Subcutaneous adipose tissue (tissue), 4 donors: ENCODE measurements around the gene CNTNAP2. TPM values are rescaled to one million over a fixed set of nuclear protein-coding genes. Genes with fewer than 3 reads are reported as not detected.

Experiments used
- CTCF ChIP-seq: fragments of 450-650 bp; IDR thresholded peaks from one replicate; pipeline ENCODE4 v1.5.1; 2016; ENCODE audit warnings: low read depth, mild to moderate bottlenecking, control low read depth, antibody characterized with exemption, moderate library complexity
- total RNA-seq, 4 donors: library from RNA; depleted of rRNA; stranded (reverse); fragments of >200 nt; gene quantifications; one replicate each; pipeline ENCODE4 v1.1.0, GENCODE V29; 2016

Gene CNTNAP2
- total RNA-seq, 4 donors from 2014 or later = not detected

GRCh38 chr7:148340438-148341280 lies 2224.1 kb downstream of the CNTNAP2 start:
- TF ChIP-seq CTCF = no peak

DNA sequence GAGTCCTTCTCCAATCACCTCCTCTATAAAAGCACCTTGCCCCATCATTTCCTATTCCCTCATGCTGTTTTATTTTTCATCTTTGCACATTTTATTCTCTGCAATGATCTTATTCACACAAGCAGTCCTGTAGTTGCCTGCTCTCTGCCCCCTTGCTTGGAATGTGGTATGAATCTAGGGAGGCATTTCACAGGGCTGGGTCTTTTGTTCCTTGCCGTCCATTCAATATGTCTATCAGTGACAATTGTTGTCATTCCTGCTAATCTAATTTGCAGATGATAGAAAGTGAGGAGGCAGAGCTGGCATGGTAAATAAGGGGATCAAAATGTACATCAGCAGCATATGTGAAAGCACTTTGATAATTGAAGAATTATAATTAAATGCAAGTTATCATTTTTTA lies 2227.8 kb downstream of the CNTNAP2 start:
- no peak for TF ChIP-seq CTCF

- TF ChIP-seq CTCF = no peak
Measured at GRCh38 chr7:148347981-148348380, 2231.4 kb downstream of the CNTNAP2 start.

GRCh38 chr7:148348466-148348865 lies 2231.9 kb downstream of the CNTNAP2 start:
- no peak for TF ChIP-seq CTCF

DNA sequence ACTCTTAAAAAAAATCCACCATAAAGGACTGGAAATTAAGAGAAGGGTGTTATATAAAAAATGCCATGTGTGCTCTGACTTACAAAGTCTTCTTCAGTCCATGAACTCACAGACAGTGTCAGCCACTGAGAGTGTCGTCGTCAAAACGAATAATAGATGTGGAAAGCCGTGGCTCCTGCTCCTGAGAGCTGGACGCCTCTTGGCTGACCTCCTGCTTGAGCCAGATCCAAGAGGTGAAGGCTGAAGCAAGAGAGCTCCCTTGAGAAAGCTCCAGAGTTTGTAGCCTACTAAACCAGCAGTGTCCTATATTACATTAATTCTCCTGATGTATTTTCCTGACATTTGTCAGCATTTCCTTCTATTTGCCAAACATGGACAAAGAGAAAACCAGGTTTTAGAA lies 2239.7 kb downstream of the CNTNAP2 start:
- no peak for TF ChIP-seq CTCF

GRCh38 chr7:148362541-148362940 lies 2245.9 kb downstream of the CNTNAP2 start:
- no peak for TF ChIP-seq CTCF

DNA sequence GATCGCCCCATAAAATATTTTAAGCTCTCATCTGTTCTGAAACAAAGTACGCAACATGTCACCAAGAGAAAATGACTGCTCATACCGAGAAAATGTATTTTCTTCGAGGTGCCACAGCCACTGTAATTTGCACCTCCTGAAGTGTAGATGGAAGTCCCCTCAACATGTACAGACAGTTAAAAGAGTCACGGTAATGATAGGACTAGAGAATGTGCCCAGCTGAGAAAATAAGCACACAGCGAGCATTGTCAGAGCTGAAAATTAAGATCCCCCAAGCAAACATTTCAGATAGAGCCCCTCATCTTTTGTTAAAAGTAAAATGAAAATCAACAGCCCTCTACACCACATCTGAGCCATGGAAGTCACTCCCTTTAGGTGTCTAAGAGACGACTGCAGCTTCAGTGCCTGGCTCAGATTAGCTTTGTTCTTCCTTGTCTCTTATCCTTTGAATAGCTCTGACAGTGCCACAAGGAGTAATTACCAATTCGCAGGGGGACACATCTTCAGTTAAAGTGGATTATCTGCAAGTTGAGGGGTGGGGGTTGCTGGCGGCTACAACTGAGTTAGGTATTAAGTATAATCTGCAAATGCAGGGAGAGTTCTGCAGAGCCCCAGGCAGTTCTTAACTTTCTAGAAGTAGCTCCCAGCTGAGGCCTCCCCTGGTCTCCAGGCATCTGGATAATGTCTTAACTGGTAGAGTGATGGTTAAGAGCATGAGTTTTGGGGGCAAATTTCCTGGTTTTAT lies 2251.3 kb downstream of the CNTNAP2 start:
- TF ChIP-seq CTCF = no peak
